NCI-H82 treated with DMSO at 0.1 percent for 48 hours (cell line): Measurements from ENCODE around the gene SLC12A8.

Source experiments
- DNase-seq: peaks from one replicate; lab custom pipeline; 2025; ENCODE audit not compliant: unreplicated experiment; lab: John Stamatoyannopoulos, UW

SLC12A8 gene

GRCh38 chr3:125079675-125080045, 132.9 kb downstream of the SLC12A8 start:
- no peak for DNase-seq

GRCh38 chr3:125078951-125079674, 133.4 kb downstream of the SLC12A8 start:
- DNase-seq: no peak

GRCh38 chr3:125077864-125078263, 134.7 kb downstream of the SLC12A8 start:
- DNase-seq: no peak

GRCh38 chr3:125076464-125076863, 136.1 kb downstream of the SLC12A8 start:
- DNase-seq: no peak

DNA sequence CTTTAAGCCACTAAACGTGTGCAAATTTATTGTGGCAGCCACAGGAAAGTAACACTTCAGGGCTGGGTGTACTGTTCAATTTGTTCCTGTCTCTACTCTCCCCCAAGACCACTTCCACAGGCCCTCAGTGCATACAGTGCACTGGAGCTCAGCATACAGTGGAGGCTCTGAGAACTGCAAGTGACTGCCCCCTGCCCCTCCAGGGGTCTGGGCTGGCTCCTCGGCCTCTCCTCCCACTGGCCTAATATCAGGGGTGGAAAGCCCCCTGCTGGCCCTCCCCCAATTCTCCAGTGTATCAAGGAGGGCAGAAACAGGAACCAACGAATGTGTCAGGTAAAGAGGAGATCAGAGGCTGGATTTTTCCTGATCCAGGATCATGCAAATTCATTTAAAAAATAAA, 136.8 kb downstream of the SLC12A8 start:
- DNase-seq: peak; percentile 34

DNA sequence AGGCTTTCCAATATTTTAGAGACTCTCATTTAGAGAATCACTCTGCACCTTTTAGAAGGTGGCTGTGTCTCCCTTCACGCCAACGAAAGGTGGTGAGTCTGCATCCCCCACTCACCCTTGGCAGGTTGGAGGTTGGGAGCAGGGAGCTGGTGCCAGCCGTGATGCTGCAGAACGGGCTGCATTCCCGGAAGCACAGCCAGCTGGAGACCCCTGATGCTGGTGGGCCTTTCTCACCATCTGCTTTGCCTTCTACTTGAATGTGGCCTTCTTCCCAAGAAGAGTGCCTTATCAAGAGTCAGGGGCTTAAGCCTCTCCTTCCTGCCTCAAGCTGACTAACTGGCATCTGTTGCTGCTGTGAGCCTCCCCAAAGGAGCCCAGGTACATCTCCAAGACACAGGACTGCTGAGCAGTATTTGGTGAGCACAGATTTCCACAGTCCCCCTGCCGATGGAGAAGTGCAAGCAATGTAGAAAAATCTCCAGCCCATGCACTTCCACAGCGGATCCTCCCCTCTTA, 139.1 kb downstream of the SLC12A8 start:
- no peak for DNase-seq

DNA sequence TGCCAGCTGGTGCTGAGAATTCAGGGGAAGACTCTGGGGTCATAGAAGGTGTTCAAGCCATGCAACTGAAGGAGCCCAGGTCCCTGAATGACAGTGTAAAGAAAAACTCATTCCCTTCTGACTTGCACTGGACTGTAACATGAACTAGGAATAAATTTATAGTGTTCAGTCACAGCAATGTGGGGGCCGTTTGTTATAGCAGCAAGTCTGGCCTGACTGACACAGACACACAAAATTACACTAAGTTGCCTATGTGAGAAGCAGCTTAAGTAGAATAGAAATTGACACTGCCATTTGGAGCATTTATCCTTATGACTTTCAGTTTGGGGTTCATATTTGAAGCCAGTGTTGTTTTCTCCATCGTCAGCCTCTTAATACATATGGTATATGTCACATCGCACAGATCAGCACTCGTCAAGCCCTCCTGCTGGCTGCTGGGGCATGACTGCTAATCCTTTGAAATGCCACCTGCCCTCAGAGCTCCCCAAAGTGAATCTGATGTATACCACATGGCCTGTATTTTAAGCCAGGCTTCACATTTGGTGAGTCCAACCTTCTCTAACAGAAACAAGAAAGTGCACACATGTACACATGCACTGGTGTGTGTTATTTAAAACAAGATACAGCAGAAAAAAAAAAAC, 139.7 kb downstream of the SLC12A8 start:
- DNase-seq: peak; percentile 47

DNA sequence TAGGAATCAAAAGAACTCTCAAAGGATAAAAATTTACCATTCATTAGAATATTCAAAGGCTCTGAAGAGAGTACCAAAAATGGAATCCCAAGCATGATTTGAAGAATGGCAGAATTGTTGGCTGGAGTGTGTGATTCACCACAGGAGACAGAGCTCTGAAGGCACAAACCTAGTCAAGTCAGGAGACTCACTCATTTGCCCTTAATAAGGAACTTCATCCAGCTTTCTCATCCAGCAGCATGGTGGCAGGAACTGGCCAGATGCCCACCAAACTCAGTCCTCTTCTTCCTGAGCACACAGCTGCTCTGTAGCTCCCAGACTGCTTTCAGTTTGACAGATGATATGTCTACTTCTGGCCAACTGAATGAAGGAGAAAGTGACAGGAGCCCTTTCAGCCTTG, 140.2 kb downstream of the SLC12A8 start:
- DNase-seq: no peak

- DNase-seq: no peak
These were observed 142.4 kb downstream of the SLC12A8 start for GRCh38 chr3:125069968-125070745.

- DNase-seq: no peak
These were observed 143.1 kb downstream of the SLC12A8 start for GRCh38 chr3:125069452-125069851.

DNA sequence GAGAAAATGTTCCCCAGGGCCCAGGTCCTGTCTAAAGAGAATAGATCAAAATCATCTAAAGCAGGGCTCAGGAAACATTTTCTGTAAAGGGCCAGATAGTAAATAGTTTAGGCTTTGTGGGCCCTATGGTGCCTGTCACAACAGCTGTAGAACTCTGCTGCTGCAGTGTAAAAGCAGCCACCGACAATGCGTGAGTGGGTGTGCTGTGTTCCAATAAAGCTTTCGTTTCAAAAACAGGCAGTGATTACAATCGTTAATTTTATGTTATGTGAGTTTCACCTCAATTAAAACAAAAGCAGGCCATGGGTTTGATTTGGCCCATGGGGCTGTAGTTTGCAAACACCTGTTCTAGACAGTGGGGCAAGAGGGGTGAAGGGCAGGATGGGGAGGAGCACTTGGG, 144.3 kb downstream of the SLC12A8 start:
- DNase-seq: no peak

GRCh38 chr3:125067225-125067624, 145.3 kb downstream of the SLC12A8 start:
- no peak for DNase-seq

GRCh38 chr3:125062904-125063618, 149.5 kb downstream of the SLC12A8 start:
- no peak for DNase-seq

- DNase-seq: no peak
These were observed 150.9 kb downstream of the SLC12A8 start for GRCh38 chr3:125061646-125062045.

- DNase-seq: no peak
These were observed 151.4 kb downstream of the SLC12A8 start for GRCh38 chr3:125061170-125061569.

- DNase-seq: peak; percentile 19
These were observed 152.9 kb downstream of the SLC12A8 start for GRCh38 chr3:125059488-125060245.

DNA sequence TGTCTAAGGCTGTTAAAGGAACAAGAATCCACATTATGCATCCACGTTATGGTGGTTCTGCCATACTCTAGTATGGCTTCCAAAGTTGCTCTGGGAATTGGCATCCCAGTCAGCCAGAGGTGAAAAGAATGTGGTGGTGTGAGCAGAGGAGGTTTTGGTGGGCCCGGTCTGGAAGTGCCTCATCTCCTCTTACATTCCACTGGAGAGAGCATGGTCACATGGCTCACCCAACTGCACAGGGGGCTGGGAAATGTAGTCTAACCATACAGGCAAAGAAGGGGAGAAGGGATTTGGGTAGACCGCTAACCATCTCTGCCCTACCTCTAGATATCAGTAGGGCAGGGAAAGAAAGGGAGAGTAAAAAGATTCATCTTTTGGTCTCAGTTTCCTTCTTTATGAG, 153.6 kb downstream of the SLC12A8 start:
- no peak for DNase-seq

DNA sequence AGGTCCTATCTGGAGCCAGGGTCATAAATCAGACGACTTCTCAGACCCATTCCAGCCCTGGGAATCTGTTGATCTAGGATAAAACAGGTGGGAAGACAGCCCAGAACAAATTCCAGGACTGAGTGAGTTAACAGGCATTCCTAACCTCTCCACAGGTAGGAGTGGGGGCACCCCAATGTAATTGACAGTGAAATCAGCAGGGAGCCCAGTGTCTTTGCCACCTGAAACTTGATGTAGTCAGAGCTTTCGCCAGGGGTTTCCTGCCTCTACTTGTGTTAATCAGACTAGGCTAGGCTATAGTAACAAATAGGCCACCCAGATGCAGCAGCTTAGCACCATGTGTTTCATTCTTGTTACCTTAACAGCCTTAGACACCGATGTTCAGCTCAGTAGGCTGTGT, 154.0 kb downstream of the SLC12A8 start:
- DNase-seq: no peak

GRCh38 chr3:125057186-125057850, 155.2 kb downstream of the SLC12A8 start:
- DNase-seq: no peak
